Hepatocyte (in vitro differentiated cells): Measurements from ENCODE around the gene PPP3CA. TPM values are rescaled to one million over a fixed set of nuclear protein-coding genes. Genes with fewer than 3 reads are reported as not detected.

Experiments used
- DNase-seq: peaks from one replicate; pipeline ENCODE4 v3.0.0-alpha.2; 2016; ENCODE audit warnings: low spot score
- H2AFZ ChIP-seq: fragments of 200-600 bp; sonication (generic); 2 replicates; pipeline ENCODE4 v1.6.0; 2016; ENCODE audit warnings: antibody characterized with exemption, mild to moderate bottlenecking
- H3K27ac ChIP-seq: fragments of 200-600 bp; sonication (generic); 2 replicates; pipeline ENCODE4 v1.5.1; 2016; ENCODE audit warnings: mild to moderate bottlenecking
- H3K27me3 ChIP-seq: fragments of 200-600 bp; sonication (generic); 2 replicates; pipeline ENCODE4 v1.6.1; 2016
- H3K36me3 ChIP-seq: fragments of 200-600 bp; sonication (generic); replicated peaks from 2 replicates; pipeline ENCODE4 v1.5.1; 2016; ENCODE audit warnings: low read depth; ENCODE audit not compliant: insufficient read depth
- H3K4me1 ChIP-seq: fragments of 200-600 bp; sonication (generic); 2 replicates; pipeline ENCODE4 v1.5.1; 2016; ENCODE audit warnings: mild to moderate bottlenecking, moderate library complexity; ENCODE audit not compliant: insufficient read depth
- H3K4me2 ChIP-seq: fragments of 200-600 bp; sonication (generic); 2 replicates; pipeline ENCODE4 v1.6.0; 2016
- H3K4me3 ChIP-seq: fragments of 200-600 bp; sonication (generic); 2 replicates; pipeline ENCODE4 v1.5.1; 2016; ENCODE audit warnings: mild to moderate bottlenecking
- H3K79me2 ChIP-seq: fragments of 200-600 bp; sonication (generic); 2 replicates; pipeline ENCODE4 v1.6.0; 2017; ENCODE audit warnings: mild to moderate bottlenecking
- H3K9me2 ChIP-seq: fragments of 200-600 bp; sonication (generic); replicated peaks from 2 replicates; pipeline ENCODE4 v1.6.0; 2017; ENCODE audit warnings: mild to moderate bottlenecking; ENCODE audit not compliant: insufficient read depth
- H3K9me3 ChIP-seq: fragments of 200-600 bp; sonication (generic); 2 replicates; pipeline ENCODE4 v1.5.1; 2016; ENCODE audit warnings: low read depth, mild to moderate bottlenecking
- H4K20me1 ChIP-seq: fragments of 200-600 bp; sonication (generic); 2 replicates; pipeline ENCODE4 v1.6.0; 2016; ENCODE audit warnings: mild to moderate bottlenecking; ENCODE audit not compliant: insufficient read depth, poor library complexity, severe bottlenecking
- EZH2 ChIP-seq: fragments of 200-600 bp; sonication (generic); IDR thresholded peaks from 2 replicates; pipeline ENCODE4 v1.6.1; 2016; ENCODE audit warnings: antibody characterized with exemption, mild to moderate bottlenecking, borderline replicate concordance
- EZH2phosphoT487 ChIP-seq: fragments of 200-600 bp; sonication (generic); IDR thresholded peaks from one replicate; pipeline ENCODE4 v1.6.1; 2018; ENCODE audit warnings: antibody characterized with exemption, mild to moderate bottlenecking, low read depth, moderate library complexity; ENCODE audit not compliant: unreplicated experiment, severe bottlenecking
- WGBS: methylation state at CpG from one replicate; pipeline ENCODE4 v1.1.6; 2016; ENCODE audit warnings: low lambda C conversion rate; ENCODE audit errors: missing lambda C conversion rate; 5-methylcytosine and 5-hydroxymethylcytosine counted together
- polyA plus RNA-seq: library from polyadenylated mRNA; unstranded; fragments of >200 nt; fragmentation: Nextera tagmentation; extraction: Ambion mirVana; gene quantifications from 2 replicates; pipeline ENCODE4 v1.2.1, GENCODE V29; 2016
- total RNA-seq: library from RNA; depleted of rRNA; stranded (reverse); fragments of >200 nt; gene quantifications from 2 replicates; pipeline ENCODE4 v1.2.3, GENCODE V29; 2014
- TF ChIP-seq, protein P1 (sequence below): fragments of 200-600 bp; sonication (generic); IDR thresholded peaks from 2 replicates; pipeline ENCODE4 v1.5.1; 2016; ENCODE audit warnings: antibody characterized with exemption, mild to moderate bottlenecking; ENCODE audit not compliant: poor library complexity

PPP3CA gene
- total and polyA plus RNA-seq, 2 experiments from 2014 or later, result 12.9 to 49.5 TPM

- DNase-seq, result no peak
- 59% methylated on average over 1 of the region's 1 CpG for WGBS
- H3K9me3 ChIP-seq, result no peaks in the 10 kb centered on the region
- H4K20me1 ChIP-seq, result peaks cover 48% of the 10 kb centered on the region
- H3K36me3 ChIP-seq, result no peaks in the 10 kb centered on the region
- no peak overlapping the region for H3K4me2 ChIP-seq
- H3K27me3 ChIP-seq, result no peaks in the 10 kb centered on the region
- TF ChIP-seq, protein P1, sequence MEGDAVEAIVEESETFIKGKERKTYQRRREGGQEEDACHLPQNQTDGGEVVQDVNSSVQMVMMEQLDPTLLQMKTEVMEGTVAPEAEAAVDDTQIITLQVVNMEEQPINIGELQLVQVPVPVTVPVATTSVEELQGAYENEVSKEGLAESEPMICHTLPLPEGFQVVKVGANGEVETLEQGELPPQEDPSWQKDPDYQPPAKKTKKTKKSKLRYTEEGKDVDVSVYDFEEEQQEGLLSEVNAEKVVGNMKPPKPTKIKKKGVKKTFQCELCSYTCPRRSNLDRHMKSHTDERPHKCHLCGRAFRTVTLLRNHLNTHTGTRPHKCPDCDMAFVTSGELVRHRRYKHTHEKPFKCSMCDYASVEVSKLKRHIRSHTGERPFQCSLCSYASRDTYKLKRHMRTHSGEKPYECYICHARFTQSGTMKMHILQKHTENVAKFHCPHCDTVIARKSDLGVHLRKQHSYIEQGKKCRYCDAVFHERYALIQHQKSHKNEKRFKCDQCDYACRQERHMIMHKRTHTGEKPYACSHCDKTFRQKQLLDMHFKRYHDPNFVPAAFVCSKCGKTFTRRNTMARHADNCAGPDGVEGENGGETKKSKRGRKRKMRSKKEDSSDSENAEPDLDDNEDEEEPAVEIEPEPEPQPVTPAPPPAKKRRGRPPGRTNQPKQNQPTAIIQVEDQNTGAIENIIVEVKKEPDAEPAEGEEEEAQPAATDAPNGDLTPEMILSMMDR, result no peak
- TF ChIP-seq EZH2 (no peak), EZH2phosphoT487 (no peak)
- H3K4me3 ChIP-seq, result no peak overlapping the region
- no peak overlapping the region for H2AFZ ChIP-seq
- H3K79me2 ChIP-seq, result peaks cover 88% of the 10 kb centered on the region
- H3K4me1 ChIP-seq, result no peaks in the 10 kb centered on the region
- no peaks in the 10 kb centered on the region for H3K9me2 ChIP-seq
- H3K27ac ChIP-seq, result peak overlapping the region; percentile 3
Measured at GRCh38 chr4:101265816-101266172, 81.5 kb downstream of the PPP3CA start.

DNA sequence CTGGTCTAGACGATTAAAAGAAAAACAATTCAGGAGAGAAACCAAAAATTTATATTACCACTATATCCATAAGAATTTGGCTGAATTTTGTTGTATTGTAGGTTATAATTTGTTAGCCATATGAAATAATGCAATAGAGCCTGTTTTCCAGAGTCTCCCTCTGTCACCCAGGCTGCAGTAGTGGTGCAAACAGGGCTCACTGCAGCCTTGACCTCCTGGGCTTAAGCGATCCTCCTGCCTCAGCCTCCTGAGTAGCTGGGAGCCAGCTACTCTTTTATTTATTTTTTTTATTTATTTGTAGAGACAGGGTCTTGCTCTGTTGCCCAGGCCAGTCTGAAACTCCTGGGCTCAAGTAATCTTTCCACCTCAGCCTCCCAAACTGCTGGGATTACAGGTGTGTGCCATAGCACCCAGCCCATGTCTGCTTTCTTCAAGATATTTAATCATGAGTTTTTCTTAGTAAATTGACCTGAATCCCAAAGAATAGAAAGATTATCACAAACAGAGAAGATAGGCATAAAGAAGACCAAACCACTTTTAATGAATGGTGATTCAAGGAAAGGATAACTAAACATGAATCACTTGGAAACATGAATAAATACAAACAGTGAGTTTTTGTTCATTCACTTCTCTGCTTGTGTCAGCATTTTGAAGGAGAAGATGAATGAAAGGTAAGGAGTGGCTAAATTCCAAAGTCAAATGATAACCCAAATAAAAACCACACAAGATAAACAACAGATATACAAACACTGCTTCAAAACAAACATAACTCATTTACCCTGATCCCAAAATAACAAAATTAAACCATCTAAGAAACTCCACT lies 82.1 kb downstream of the PPP3CA start:
- no peak for DNase-seq
- Histone ChIP-seq H3K9me2 (no peaks in the 10 kb centered on the region), H3K4me3 (no peak overlapping the region), H3K36me3 (no peaks in the 10 kb centered on the region), H3K27ac (peak overlapping the region; percentile 3), H4K20me1 (peaks cover 49% of the 10 kb centered on the region), H3K9me3 (no peaks in the 10 kb centered on the region), H3K27me3 (no peaks in the 10 kb centered on the region), H3K4me2 (peak overlapping the region; percentile 30), H3K4me1 (no peaks in the 10 kb centered on the region), H2AFZ (no peak overlapping the region), H3K79me2 (peaks cover 90% of the 10 kb centered on the region)
- TF ChIP-seq, protein P1, result no peak
- TF ChIP-seq EZH2, result no peak
- no peak for TF ChIP-seq EZH2phosphoT487
- WGBS, result 77% methylated on average over 2 of the region's 2 CpGs

DNA sequence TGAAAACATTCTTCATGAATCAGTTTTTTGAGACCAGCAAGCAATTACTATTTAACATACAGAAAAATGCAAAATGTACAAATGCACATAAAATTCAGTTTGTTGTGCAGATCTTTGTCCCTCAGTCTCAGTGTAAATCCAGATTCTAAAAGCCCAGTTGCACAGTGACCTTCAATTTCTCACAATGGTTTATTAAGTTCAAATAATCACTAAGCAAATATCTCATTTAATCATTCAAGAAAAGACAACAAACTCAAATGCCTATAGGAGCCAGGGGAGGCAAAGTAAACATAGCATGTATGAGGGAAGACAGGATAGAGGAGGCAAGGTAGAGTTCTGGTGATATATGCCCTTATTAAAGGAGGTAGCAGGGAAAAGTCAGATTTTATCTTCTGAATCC lies 82.8 kb downstream of the PPP3CA start:
- peaks cover 50% of the 10 kb centered on the region for H4K20me1 ChIP-seq
- H3K27ac ChIP-seq, result no peak overlapping the region

More for the DNA sequence above, 82.8 kb downstream of the PPP3CA start:
- no peak for DNase-seq
- H3K4me1 ChIP-seq, result no peaks in the 10 kb centered on the region
- H3K9me2 ChIP-seq, result no peaks in the 10 kb centered on the region
- H2AFZ ChIP-seq, result no peak overlapping the region
- H3K4me3 ChIP-seq, result no peak overlapping the region
- no peaks in the 10 kb centered on the region for H3K9me3 ChIP-seq
- H3K27me3 ChIP-seq, result no peaks in the 10 kb centered on the region
- TF ChIP-seq, protein P1, result no peak
- no peak for TF ChIP-seq EZH2phosphoT487
- no peak for TF ChIP-seq EZH2
- H3K79me2 ChIP-seq, result peaks cover 91% of the 10 kb centered on the region
- H3K4me2 ChIP-seq, result peak overlapping the region; percentile 30
- H3K36me3 ChIP-seq, result no peaks in the 10 kb centered on the region
